ENCODE measurements around the gene CPLX3. TPM values are rescaled to one million over a fixed set of nuclear protein-coding genes. Genes with fewer than 3 reads are reported as not detected.

CPLX3 gene
- total and polyA plus RNA-seq, 2 experiments from 2014 or later = not detected

GRCh38 chr15:74786551-74787165 lies 39.8 kb upstream of the CPLX3 start:
- no peak overlapping the region for H3K4me2 ChIP-seq

GRCh38 chr15:74787251-74788041 lies 39.0 kb upstream of the CPLX3 start:
- Histone ChIP-seq H4K20me1 (ENCODE audit: insufficient read depth, poor library complexity, severe bottlenecking) (peaks cover 87% of the 10 kb centered on the region), H3K4me3 (no peak overlapping the region), H3K27me3 (no peaks in the 10 kb centered on the region), H3K79me2 (peaks cover 99% of the 10 kb centered on the region), H3K9me3 (ENCODE audit: low read depth) (no peaks in the 10 kb centered on the region), H3K36me3 (replicated peaks; ENCODE audit: insufficient read depth, low read depth) (no peaks in the 10 kb centered on the region), H3K4me2 (no peak overlapping the region), H3K27ac (no peak overlapping the region), H2AFZ (no peak overlapping the region), H3K4me1 (ENCODE audit: insufficient read depth) (peaks cover 45% of the 10 kb centered on the region), H3K9me2 (replicated peaks; ENCODE audit: insufficient read depth) (no peaks in the 10 kb centered on the region)
- TF ChIP-seq CTCF (IDR thresholded peaks at IDR 0.05; ENCODE audit: poor library complexity) = peak; percentile 52
- no peak for TF ChIP-seq EZH2 (IDR thresholded peaks at IDR 0.05; ENCODE audit: borderline replicate concordance)
- 57% methylated on average over 13 of the region's 13 CpGs for WGBS (ENCODE audit: low lambda C conversion rate, missing lambda C conversion rate)
- peak; percentile 70 for DNase-seq (ENCODE audit: low spot score)

More at GRCh38 chr15:74786551-74787165, 39.8 kb upstream of the CPLX3 start:
- Histone ChIP-seq H3K27me3 (no peaks in the 10 kb centered on the region), H2AFZ (no peak overlapping the region), H3K9me2 (replicated peaks; ENCODE audit: insufficient read depth) (no peaks in the 10 kb centered on the region), H3K9me3 (ENCODE audit: low read depth) (no peaks in the 10 kb centered on the region), H3K79me2 (peaks cover 95% of the 10 kb centered on the region), H3K4me3 (no peak overlapping the region), H3K36me3 (replicated peaks; ENCODE audit: insufficient read depth, low read depth) (no peaks in the 10 kb centered on the region), H3K4me1 (ENCODE audit: insufficient read depth) (peaks cover 46% of the 10 kb centered on the region), H3K27ac (no peak overlapping the region), H4K20me1 (ENCODE audit: insufficient read depth, poor library complexity, severe bottlenecking) (peaks cover 79% of the 10 kb centered on the region)
- no peak for DNase-seq (ENCODE audit: low spot score)
- 97% methylated on average over 7 of the region's 7 CpGs for WGBS (ENCODE audit: low lambda C conversion rate, missing lambda C conversion rate)
- TF ChIP-seq EZH2phosphoT487 (IDR thresholded peaks at IDR 0.05; ENCODE audit: low read depth, severe bottlenecking, unreplicated experiment) = no peak
- no peak for TF ChIP-seq CTCF (IDR thresholded peaks at IDR 0.05; ENCODE audit: poor library complexity)
- TF ChIP-seq EZH2 (IDR thresholded peaks at IDR 0.05; ENCODE audit: borderline replicate concordance) = no peak

GRCh38 chr15:74788042-74788682 lies 38.3 kb upstream of the CPLX3 start:
- H3K36me3 ChIP-seq (replicated peaks; ENCODE audit: insufficient read depth, low read depth) = no peaks in the 10 kb centered on the region
- H4K20me1 ChIP-seq (ENCODE audit: insufficient read depth, poor library complexity, severe bottlenecking) = peaks cover 88% of the 10 kb centered on the region
- H2AFZ ChIP-seq = no peak overlapping the region
- 57% methylated on average over 7 of the region's 7 CpGs for WGBS (ENCODE audit: low lambda C conversion rate, missing lambda C conversion rate)
- H3K27me3 ChIP-seq = no peaks in the 10 kb centered on the region
- H3K9me2 ChIP-seq (replicated peaks; ENCODE audit: insufficient read depth) = no peaks in the 10 kb centered on the region
- peaks cover 99% of the 10 kb centered on the region for H3K79me2 ChIP-seq
- H3K27ac ChIP-seq = no peak overlapping the region
- TF ChIP-seq CTCF (IDR thresholded peaks at IDR 0.05; ENCODE audit: poor library complexity) (no peak), EZH2phosphoT487 (IDR thresholded peaks at IDR 0.05; ENCODE audit: low read depth, severe bottlenecking, unreplicated experiment) (no peak), EZH2 (IDR thresholded peaks at IDR 0.05; ENCODE audit: borderline replicate concordance) (no peak)
- H3K9me3 ChIP-seq (ENCODE audit: low read depth) = no peaks in the 10 kb centered on the region
- H3K4me3 ChIP-seq = no peak overlapping the region
- peaks cover 42% of the 10 kb centered on the region for H3K4me1 ChIP-seq (ENCODE audit: insufficient read depth)
- no peak for DNase-seq (ENCODE audit: low spot score)
- H3K4me2 ChIP-seq = no peak overlapping the region
